HEK293 (cell line): ENCODE results near the gene R3HDML.

Experiments used
- HOXC10 ChIP-seq: sonication (generic); formaldehyde crosslinking; IDR thresholded peaks from 2 replicates; pipeline ENCODE4 v1.8.1; 2023; ENCODE audit warnings: mild to moderate bottlenecking, missing genetic modification reagents
- KLF7 ChIP-seq: fragments of 450-650 bp; formaldehyde crosslinking; IDR thresholded peaks from 2 replicates; pipeline ENCODE4 v1.5.1; 2016; ENCODE audit warnings: missing biosample characterization, missing genetic modification characterization, borderline replicate concordance
- KLF8 ChIP-seq: fragments of 450-650 bp; formaldehyde crosslinking; IDR thresholded peaks from 2 replicates; pipeline ENCODE4 v1.5.1; 2016; ENCODE audit warnings: missing biosample characterization, missing genetic modification characterization
- SCRT1 ChIP-seq: fragments of 450-650 bp; formaldehyde crosslinking; IDR thresholded peaks from 2 replicates; pipeline ENCODE4 v1.5.1; 2016; ENCODE audit warnings: missing biosample characterization, missing genetic modification characterization, borderline replicate concordance
- ZNF112 ChIP-seq: fragments of 450-650 bp; formaldehyde crosslinking; IDR thresholded peaks from 2 replicates; pipeline ENCODE4 v1.5.0; 2017; ENCODE audit warnings: missing biosample characterization, missing genetic modification characterization
- ZNF114 ChIP-seq: fragments of 450-650 bp; formaldehyde crosslinking; IDR thresholded peaks from 2 replicates; pipeline ENCODE4 v1.5.0; 2017; ENCODE audit warnings: missing biosample characterization, missing genetic modification characterization
- ZNF140 ChIP-seq: fragments of 450-650 bp; formaldehyde crosslinking; IDR thresholded peaks from 2 replicates; pipeline ENCODE4 v1.5.1; 2016; ENCODE audit warnings: missing biosample characterization, missing genetic modification characterization
- ZNF2 ChIP-seq: fragments of 450-650 bp; formaldehyde crosslinking; IDR thresholded peaks from 2 replicates; pipeline ENCODE4 v1.5.1; 2016; ENCODE audit warnings: missing biosample characterization, missing genetic modification characterization
- ZNF26 ChIP-seq: fragments of 450-650 bp; formaldehyde crosslinking; IDR thresholded peaks from 2 replicates; pipeline ENCODE4 v1.5.1; 2016; ENCODE audit warnings: missing biosample characterization, missing genetic modification characterization
- ZNF391 ChIP-seq: fragments of 450-650 bp; formaldehyde crosslinking; IDR thresholded peaks from 2 replicates; pipeline ENCODE4 v1.5.1; 2016; ENCODE audit warnings: low read depth, missing biosample characterization, missing genetic modification characterization, borderline replicate concordance
- ZNF404 ChIP-seq: fragments of 450-650 bp; formaldehyde crosslinking; IDR thresholded peaks from 2 replicates; pipeline ENCODE4 v1.5.1; 2017; ENCODE audit warnings: missing biosample characterization, missing genetic modification characterization
- ZNF423 ChIP-seq: fragments of 450-650 bp; formaldehyde crosslinking; IDR thresholded peaks from 2 replicates; pipeline ENCODE4 v1.5.1; 2016; ENCODE audit warnings: missing biosample characterization, missing genetic modification characterization
- ZNF433 ChIP-seq: fragments of 450-650 bp; formaldehyde crosslinking; IDR thresholded peaks from 2 replicates; pipeline ENCODE4 v1.5.1; 2016; ENCODE audit warnings: missing biosample characterization, missing genetic modification characterization, low read depth
- ZNF501 ChIP-seq: fragments of 450-650 bp; formaldehyde crosslinking; IDR thresholded peaks from 2 replicates; pipeline ENCODE4 v1.5.1; 2016; ENCODE audit warnings: missing biosample characterization, missing genetic modification characterization
- ZNF514 ChIP-seq: fragments of 450-650 bp; formaldehyde crosslinking; IDR thresholded peaks from 2 replicates; pipeline ENCODE4 v1.5.1; 2016; ENCODE audit warnings: missing biosample characterization, missing genetic modification characterization
- ZNF555 ChIP-seq: fragments of 450-650 bp; formaldehyde crosslinking; conservative IDR thresholded peaks from 2 replicates; pipeline ENCODE4 v1.5.1; 2017; ENCODE audit warnings: missing biosample characterization, mild to moderate bottlenecking, missing genetic modification characterization, inconsistent platforms
- ZNF623 ChIP-seq: fragments of 450-650 bp; formaldehyde crosslinking; IDR thresholded peaks from 2 replicates; pipeline ENCODE4 v1.5.1; 2016; ENCODE audit warnings: missing biosample characterization, missing genetic modification characterization
- ZNF626 ChIP-seq: fragments of 450-650 bp; sonication (Bioruptor Pico); formaldehyde crosslinking; IDR thresholded peaks from 2 replicates; pipeline ENCODE4 v1.5.1; 2018; ENCODE audit warnings: missing biosample characterization, missing genetic modification characterization, inconsistent platforms
- ZNF629 ChIP-seq: fragments of 450-650 bp; formaldehyde crosslinking; IDR thresholded peaks from 2 replicates; pipeline ENCODE4 v1.5.1; 2017; ENCODE audit warnings: missing biosample characterization, missing genetic modification characterization
- ZNF658 ChIP-seq: fragments of 450-650 bp; formaldehyde crosslinking; IDR thresholded peaks from 2 replicates; pipeline ENCODE4; 2016; ENCODE audit warnings: missing biosample characterization, missing genetic modification characterization
- ZNF664 ChIP-seq: fragments of 450-650 bp; formaldehyde crosslinking; IDR thresholded peaks from 2 replicates; pipeline ENCODE4 v1.5.1; 2016; ENCODE audit warnings: missing biosample characterization, missing genetic modification characterization
- ZXDB ChIP-seq: fragments of 450-650 bp; formaldehyde crosslinking; IDR thresholded peaks from 2 replicates; pipeline ENCODE4 v1.5.1; 2016; ENCODE audit warnings: missing biosample characterization, missing genetic modification characterization
- TF ChIP-seq, protein P1 (sequence below): fragments of 450-650 bp; formaldehyde crosslinking; IDR thresholded peaks from 2 replicates; pipeline ENCODE4 v1.5.1; 2016; ENCODE audit warnings: missing biosample characterization, missing genetic modification characterization
- TF ChIP-seq, protein P2 (sequence below): fragments of 450-650 bp; formaldehyde crosslinking; IDR thresholded peaks from 2 replicates; pipeline ENCODE4 v1.5.1; 2016; ENCODE audit warnings: missing biosample characterization, missing genetic modification characterization, low read depth
- TF ChIP-seq, protein P3 (sequence below): fragments of 450-650 bp; formaldehyde crosslinking; IDR thresholded peaks from 2 replicates; pipeline ENCODE4 v1.5.1; 2016; ENCODE audit warnings: missing biosample characterization, missing genetic modification characterization
- TF ChIP-seq, protein P4 (sequence below): fragments of 450-650 bp; formaldehyde crosslinking; IDR thresholded peaks from 2 replicates; pipeline ENCODE4 v1.5.1; 2016; ENCODE audit warnings: missing biosample characterization, missing genetic modification characterization, borderline replicate concordance

Gene R3HDML

DNA sequence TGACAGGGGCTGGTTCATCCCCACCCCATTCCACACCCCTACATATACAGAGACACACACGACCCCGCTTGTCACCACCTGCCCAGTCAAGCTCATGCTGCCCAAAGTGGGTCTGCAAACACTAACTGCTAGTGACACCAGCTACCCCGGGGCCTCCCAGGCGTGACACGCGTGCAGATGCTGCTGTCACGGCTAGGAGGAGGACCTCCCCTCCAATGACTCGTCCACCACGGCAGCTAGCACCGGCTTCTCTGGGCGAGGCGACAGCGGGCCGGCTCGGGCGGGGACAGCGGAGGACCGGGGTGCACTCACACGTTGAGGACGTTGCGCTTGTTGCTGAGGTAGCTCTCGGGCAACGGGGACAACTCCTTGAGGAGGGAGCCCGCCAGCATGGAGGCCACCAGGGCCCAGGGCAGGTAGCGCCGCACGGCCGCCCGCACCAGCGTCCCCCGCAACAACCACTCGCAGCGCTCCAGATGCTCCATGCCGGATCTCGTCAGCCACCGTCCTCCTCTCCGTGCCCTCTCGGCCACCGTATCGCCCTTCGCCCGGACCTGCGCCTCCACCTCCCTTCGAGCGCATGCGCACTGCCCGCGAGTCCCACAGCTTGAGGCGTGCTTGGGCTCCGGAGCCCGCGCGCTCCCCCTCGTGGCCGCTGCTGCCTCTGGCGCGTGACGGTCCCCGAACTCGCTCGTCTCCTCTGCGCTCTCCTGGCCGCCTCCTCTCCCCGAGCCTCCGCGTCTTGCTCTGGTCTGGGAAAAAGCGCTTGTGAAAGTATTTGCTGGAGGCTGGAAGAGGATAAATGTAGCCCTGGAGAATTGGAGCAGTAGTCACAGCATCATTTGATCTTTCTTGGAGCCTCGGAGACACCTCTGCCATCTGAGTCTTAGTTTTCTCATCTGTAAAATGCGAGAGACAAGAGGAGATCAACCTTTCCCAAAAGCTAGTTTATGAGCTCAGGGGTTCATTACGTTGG, 25.9 kb upstream of the R3HDML start, which contains the start of gene FITM2 (continued):
- TF ChIP-seq KLF7 (tag by site-specific recombination), result no peak
- peak; percentile 75 for TF ChIP-seq ZXDB (tag by site-specific recombination)
- peak; percentile 90; the same call in 1 of the 2 replicates for TF ChIP-seq ZNF2 (tag by site-specific recombination)
- TF ChIP-seq ZNF26 (tag by site-specific recombination), result no peak
- TF ChIP-seq, protein P1, sequence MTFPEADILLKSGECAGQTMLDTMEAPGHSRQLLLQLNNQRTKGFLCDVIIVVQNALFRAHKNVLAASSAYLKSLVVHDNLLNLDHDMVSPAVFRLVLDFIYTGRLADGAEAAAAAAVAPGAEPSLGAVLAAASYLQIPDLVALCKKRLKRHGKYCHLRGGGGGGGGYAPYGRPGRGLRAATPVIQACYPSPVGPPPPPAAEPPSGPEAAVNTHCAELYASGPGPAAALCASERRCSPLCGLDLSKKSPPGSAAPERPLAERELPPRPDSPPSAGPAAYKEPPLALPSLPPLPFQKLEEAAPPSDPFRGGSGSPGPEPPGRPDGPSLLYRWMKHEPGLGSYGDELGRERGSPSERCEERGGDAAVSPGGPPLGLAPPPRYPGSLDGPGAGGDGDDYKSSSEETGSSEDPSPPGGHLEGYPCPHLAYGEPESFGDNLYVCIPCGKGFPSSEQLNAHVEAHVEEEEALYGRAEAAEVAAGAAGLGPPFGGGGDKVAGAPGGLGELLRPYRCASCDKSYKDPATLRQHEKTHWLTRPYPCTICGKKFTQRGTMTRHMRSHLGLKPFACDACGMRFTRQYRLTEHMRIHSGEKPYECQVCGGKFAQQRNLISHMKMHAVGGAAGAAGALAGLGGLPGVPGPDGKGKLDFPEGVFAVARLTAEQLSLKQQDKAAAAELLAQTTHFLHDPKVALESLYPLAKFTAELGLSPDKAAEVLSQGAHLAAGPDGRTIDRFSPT (tag by site-specific recombination), result peak; percentile 58; the same call in 1 of the 2 replicates
- no peak for TF ChIP-seq ZNF626 (tag by site-specific recombination)
- TF ChIP-seq KLF8, result peak; percentile 82; the same call in 1 of the 2 replicates
- TF ChIP-seq ZNF514 (tag by site-specific recombination), result no peak
- TF ChIP-seq ZNF664 (tag by site-specific recombination), result no peak
- peak; percentile 61; the same call in 1 of the 2 replicates for TF ChIP-seq ZNF629
- TF ChIP-seq ZNF404 (tag by site-specific recombination), result no peak
- no peak for TF ChIP-seq HOXC10 (CRISPR knock-in tag)
- TF ChIP-seq SCRT1 (tag by site-specific recombination), result no peak
- TF ChIP-seq, protein P2, sequence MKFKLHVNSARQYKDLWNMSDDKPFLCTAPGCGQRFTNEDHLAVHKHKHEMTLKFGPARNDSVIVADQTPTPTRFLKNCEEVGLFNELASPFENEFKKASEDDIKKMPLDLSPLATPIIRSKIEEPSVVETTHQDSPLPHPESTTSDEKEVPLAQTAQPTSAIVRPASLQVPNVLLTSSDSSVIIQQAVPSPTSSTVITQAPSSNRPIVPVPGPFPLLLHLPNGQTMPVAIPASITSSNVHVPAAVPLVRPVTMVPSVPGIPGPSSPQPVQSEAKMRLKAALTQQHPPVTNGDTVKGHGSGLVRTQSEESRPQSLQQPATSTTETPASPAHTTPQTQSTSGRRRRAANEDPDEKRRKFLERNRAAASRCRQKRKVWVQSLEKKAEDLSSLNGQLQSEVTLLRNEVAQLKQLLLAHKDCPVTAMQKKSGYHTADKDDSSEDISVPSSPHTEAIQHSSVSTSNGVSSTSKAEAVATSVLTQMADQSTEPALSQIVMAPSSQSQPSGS (tag by site-specific recombination), result no peak
- peak; percentile 80; the same call in 1 of the 2 replicates for TF ChIP-seq ZNF501
- TF ChIP-seq ZNF112 (tag by site-specific recombination), result no peak
- no peak for TF ChIP-seq ZNF140 (tag by site-specific recombination)
- no peak for TF ChIP-seq ZNF114
- no peak for TF ChIP-seq ZNF623 (tag by site-specific recombination)
- TF ChIP-seq ZNF391 (tag by site-specific recombination), result peak; percentile 87; the same call in 1 of the 2 replicates
- TF ChIP-seq ZNF555 (tag by site-specific recombination), result no peak
- TF ChIP-seq, protein P3, sequence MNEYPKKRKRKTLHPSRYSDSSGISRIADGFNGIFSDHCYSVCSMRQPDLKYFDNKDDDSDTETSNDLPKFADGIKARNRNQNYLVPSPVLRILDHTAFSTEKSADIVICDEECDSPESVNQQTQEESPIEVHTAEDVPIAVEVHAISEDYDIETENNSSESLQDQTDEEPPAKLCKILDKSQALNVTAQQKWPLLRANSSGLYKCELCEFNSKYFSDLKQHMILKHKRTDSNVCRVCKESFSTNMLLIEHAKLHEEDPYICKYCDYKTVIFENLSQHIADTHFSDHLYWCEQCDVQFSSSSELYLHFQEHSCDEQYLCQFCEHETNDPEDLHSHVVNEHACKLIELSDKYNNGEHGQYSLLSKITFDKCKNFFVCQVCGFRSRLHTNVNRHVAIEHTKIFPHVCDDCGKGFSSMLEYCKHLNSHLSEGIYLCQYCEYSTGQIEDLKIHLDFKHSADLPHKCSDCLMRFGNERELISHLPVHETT (tag by site-specific recombination), result peak; percentile 30
- TF ChIP-seq ZNF658 (tag by site-specific recombination), result no peak
- TF ChIP-seq ZNF433 (tag by site-specific recombination), result no peak
- TF ChIP-seq, protein P4, sequence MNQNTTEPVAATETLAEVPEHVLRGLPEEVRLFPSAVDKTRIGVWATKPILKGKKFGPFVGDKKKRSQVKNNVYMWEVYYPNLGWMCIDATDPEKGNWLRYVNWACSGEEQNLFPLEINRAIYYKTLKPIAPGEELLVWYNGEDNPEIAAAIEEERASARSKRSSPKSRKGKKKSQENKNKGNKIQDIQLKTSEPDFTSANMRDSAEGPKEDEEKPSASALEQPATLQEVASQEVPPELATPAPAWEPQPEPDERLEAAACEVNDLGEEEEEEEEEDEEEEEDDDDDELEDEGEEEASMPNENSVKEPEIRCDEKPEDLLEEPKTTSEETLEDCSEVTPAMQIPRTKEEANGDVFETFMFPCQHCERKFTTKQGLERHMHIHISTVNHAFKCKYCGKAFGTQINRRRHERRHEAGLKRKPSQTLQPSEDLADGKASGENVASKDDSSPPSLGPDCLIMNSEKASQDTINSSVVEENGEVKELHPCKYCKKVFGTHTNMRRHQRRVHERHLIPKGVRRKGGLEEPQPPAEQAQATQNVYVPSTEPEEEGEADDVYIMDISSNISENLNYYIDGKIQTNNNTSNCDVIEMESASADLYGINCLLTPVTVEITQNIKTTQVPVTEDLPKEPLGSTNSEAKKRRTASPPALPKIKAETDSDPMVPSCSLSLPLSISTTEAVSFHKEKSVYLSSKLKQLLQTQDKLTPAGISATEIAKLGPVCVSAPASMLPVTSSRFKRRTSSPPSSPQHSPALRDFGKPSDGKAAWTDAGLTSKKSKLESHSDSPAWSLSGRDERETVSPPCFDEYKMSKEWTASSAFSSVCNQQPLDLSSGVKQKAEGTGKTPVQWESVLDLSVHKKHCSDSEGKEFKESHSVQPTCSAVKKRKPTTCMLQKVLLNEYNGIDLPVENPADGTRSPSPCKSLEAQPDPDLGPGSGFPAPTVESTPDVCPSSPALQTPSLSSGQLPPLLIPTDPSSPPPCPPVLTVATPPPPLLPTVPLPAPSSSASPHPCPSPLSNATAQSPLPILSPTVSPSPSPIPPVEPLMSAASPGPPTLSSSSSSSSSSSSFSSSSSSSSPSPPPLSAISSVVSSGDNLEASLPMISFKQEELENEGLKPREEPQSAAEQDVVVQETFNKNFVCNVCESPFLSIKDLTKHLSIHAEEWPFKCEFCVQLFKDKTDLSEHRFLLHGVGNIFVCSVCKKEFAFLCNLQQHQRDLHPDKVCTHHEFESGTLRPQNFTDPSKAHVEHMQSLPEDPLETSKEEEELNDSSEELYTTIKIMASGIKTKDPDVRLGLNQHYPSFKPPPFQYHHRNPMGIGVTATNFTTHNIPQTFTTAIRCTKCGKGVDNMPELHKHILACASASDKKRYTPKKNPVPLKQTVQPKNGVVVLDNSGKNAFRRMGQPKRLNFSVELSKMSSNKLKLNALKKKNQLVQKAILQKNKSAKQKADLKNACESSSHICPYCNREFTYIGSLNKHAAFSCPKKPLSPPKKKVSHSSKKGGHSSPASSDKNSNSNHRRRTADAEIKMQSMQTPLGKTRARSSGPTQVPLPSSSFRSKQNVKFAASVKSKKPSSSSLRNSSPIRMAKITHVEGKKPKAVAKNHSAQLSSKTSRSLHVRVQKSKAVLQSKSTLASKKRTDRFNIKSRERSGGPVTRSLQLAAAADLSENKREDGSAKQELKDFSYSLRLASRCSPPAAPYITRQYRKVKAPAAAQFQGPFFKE (tag by site-specific recombination), result no peak
- no peak for TF ChIP-seq ZNF423
